IMR-90 (cell line): ENCODE measurements around the gene RTBDN. TPM values are rescaled to one million over a fixed set of nuclear protein-coding genes. Genes with fewer than 3 reads are reported as not detected.

Experiments
- ATAC-seq: fragments of 200-7000 bp; cut with Tn5 transposase; 2 replicates; pipeline ENCODE4 v1.9.1; 2020; ENCODE audit warnings: low read depth, mild to moderate bottlenecking, moderate library complexity
- BruUV-seq: library from RNA; stranded (reverse); fragments of 400-500 nt; replicated peaks from 2 replicates; lab custom pipeline; 2021; lab: Mats Ljungman, UMichigan
- CTCF ChIA-PET: fragments of 300-600 bp; formaldehyde crosslinking; extraction: SDS; loops from one replicate; lab custom pipeline; 2021; ENCODE audit warnings: antibody characterized with exemption; lab: Yijun Ruan, JAX
- POLR2A ChIA-PET: fragments of 300-600 bp; sonication (Branson Sonifier 250); formaldehyde crosslinking; loops from one replicate; lab custom pipeline; 2022; ENCODE audit warnings: antibody characterized with exemption; ENCODE audit not compliant: unreplicated experiment; lab: Charles Lee
- DNase-seq: peaks from one replicate; pipeline ENCODE4 v3.0.0; 2013
- H2AFZ ChIP-seq: replicated peaks from 2 replicates; pipeline ENCODE3; 2013; ENCODE audit warnings: low read length, mild to moderate bottlenecking; ENCODE audit not compliant: poor library complexity
- H2AK5ac ChIP-seq: 2 replicates; pipeline ENCODE4 v1.6.1; 2013; ENCODE audit warnings: low read depth, low read length, inconsistent platforms
- H2AK9ac ChIP-seq: replicated peaks from 2 replicates; pipeline ENCODE3; 2013; ENCODE audit warnings: mild to moderate bottlenecking, low read depth, low read length, moderate library complexity; ENCODE audit not compliant: poor library complexity
- H2BK120ac ChIP-seq: 2 replicates; pipeline ENCODE4 v1.6.1; 2013; ENCODE audit warnings: low read depth, low read length, inconsistent platforms
- H2BK15ac ChIP-seq: 3 replicates; pipeline ENCODE4 v1.6.1; 2013; ENCODE audit warnings: low read depth, low read length, inconsistent platforms
- H2BK20ac ChIP-seq: 2 replicates; pipeline ENCODE4 v1.6.1; 2013; ENCODE audit warnings: low read depth, mild to moderate bottlenecking, inconsistent platforms, low read length, moderate library complexity
- H2BK5ac ChIP-seq: 2 replicates; pipeline ENCODE4 v1.6.1; 2013; ENCODE audit warnings: mild to moderate bottlenecking, low read depth, low read length, inconsistent platforms; ENCODE audit not compliant: poor library complexity, severe bottlenecking
- H3K14ac ChIP-seq: replicated peaks from 2 replicates; pipeline ENCODE4 v1.6.1; 2013; ENCODE audit warnings: low read depth, low read length, inconsistent platforms
- H3K18ac ChIP-seq: 2 replicates; pipeline ENCODE4 v1.6.1; 2013; ENCODE audit warnings: low read depth, low read length, control low read depth
- H3K23ac ChIP-seq: 2 replicates; pipeline ENCODE4 v1.6.1; 2013; ENCODE audit warnings: low read depth, low read length, inconsistent platforms
- H3K27ac ChIP-seq: 2 replicates; pipeline ENCODE4 v1.5.1; 2013; ENCODE audit warnings: mild to moderate bottlenecking, control low read depth, low read length; ENCODE audit not compliant: insufficient read depth
- H3K27me3 ChIP-seq: 2 replicates; pipeline ENCODE4 v1.6.1; 2013; ENCODE audit warnings: low read length; ENCODE audit not compliant: control insufficient read depth, insufficient read depth
- H3K36me3 ChIP-seq: 2 replicates; pipeline ENCODE4 v1.6.1; 2013; ENCODE audit warnings: low read length, mixed read lengths; ENCODE audit not compliant: control insufficient read depth, insufficient read depth
- H3K4ac ChIP-seq: 2 replicates; pipeline ENCODE4 v1.6.1; 2013; ENCODE audit warnings: low read depth, low read length, inconsistent platforms
- H3K4me1 ChIP-seq: 2 replicates; pipeline ENCODE4 v1.6.1; 2013; ENCODE audit warnings: low read length, mixed read lengths; ENCODE audit not compliant: control insufficient read depth, insufficient read depth
- H3K4me2 ChIP-seq: 2 replicates; pipeline ENCODE4 v1.6.1; 2013; ENCODE audit warnings: low read depth, mild to moderate bottlenecking, control low read depth, low read length, moderate library complexity
- H3K4me3 ChIP-seq: 2 replicates; pipeline ENCODE4 v1.5.1; 2013; ENCODE audit warnings: low read depth, mild to moderate bottlenecking, control low read depth, low read length, moderate library complexity; ENCODE audit not compliant: insufficient read depth
- H3K56ac ChIP-seq: 2 replicates; pipeline ENCODE4 v1.6.1; 2013; ENCODE audit warnings: low read length, inconsistent platforms; ENCODE audit not compliant: insufficient read depth; ENCODE audit errors: extremely low read depth
- H3K79me1 ChIP-seq, 2 experiments: 2 replicates each; pipeline ENCODE4 v1.6.1; 2013; ENCODE audit warnings: low read length in 2 of 2, inconsistent platforms in 1 of 2, low read depth in 1 of 2
- H3K9ac ChIP-seq: 2 replicates; pipeline ENCODE4 v1.6.1; 2013; ENCODE audit warnings: low read depth, low read length, control low read depth
- H3K9me1 ChIP-seq: 2 replicates; pipeline ENCODE4 v1.6.1; 2013; ENCODE audit warnings: low read length, inconsistent platforms; ENCODE audit not compliant: insufficient read depth
- H3K9me3 ChIP-seq: 2 replicates; pipeline ENCODE4 v1.6.1; 2013; ENCODE audit warnings: low read length; ENCODE audit not compliant: control insufficient read depth, insufficient read depth
- H4K20me1 ChIP-seq: 2 replicates; pipeline ENCODE4 v1.6.1; 2013; ENCODE audit warnings: low read length, inconsistent platforms; ENCODE audit not compliant: insufficient read depth
- H4K5ac ChIP-seq: 2 replicates; pipeline ENCODE4 v1.6.1; 2013; ENCODE audit warnings: mild to moderate bottlenecking, low read depth, low read length, control low read depth
- H4K8ac ChIP-seq, 2 experiments: 2 replicates each; pipeline ENCODE4 v1.6.1; 2013; ENCODE audit warnings: low read depth in 2 of 2, low read length in 2 of 2, control low read depth in 1 of 2, inconsistent platforms in 1 of 2
- H4K91ac ChIP-seq: 2 replicates; pipeline ENCODE4 v1.6.1; 2013; ENCODE audit warnings: low read depth, low read length, inconsistent platforms; ENCODE audit not compliant: insufficient read depth
- CEBPB ChIP-seq: IDR thresholded peaks from 2 replicates; pipeline ENCODE4 v1.6.1; 2012; ENCODE audit warnings: low read depth, low read length, improper control_type of control experiment
- POLR2A ChIP-seq: IDR thresholded peaks from 2 replicates; pipeline ENCODE4 v1.6.1; 2012; ENCODE audit warnings: mild to moderate bottlenecking, low read depth, low read length
- WGBS, 2 experiments: methylation state at CpG; one replicate each; pipeline versions ENCODE4 v1.1.5 to v1.1.7; 2013; ENCODE audit warnings: missing lambda C conversion rate in 2 of 2; ENCODE audit not compliant: insufficient read length in 1 of 2; ENCODE audit errors: extremely low coverage in 2 of 2; 5-methylcytosine and 5-hydroxymethylcytosine counted together
- dilution Hi-C: fragments of 300-500 bp; cut with HindIII; formaldehyde crosslinking; loops from one replicate; pipeline ENCODE4 v1.14.3; 2018; ENCODE audit warnings: low sequenced_read_pairs; ENCODE audit not compliant: unreplicated experiment
- in situ Hi-C: fragments of 300-500 bp; cut with MboI; formaldehyde crosslinking; loops from 3 replicates; pipeline ENCODE4 v1.14.3; 2019; ENCODE audit warnings: low sequenced_read_pairs, inconsistent platforms, mixed read lengths
- intact Hi-C: fragments of 100-400 bp; cut with micrococcal nuclease; formaldehyde crosslinking; loops from 2 replicates; pipeline ENCODE4 v1.10.0; 2022
- polyA plus RNA-seq, 3 experiments: library from polyadenylated mRNA; depleted of rRNA; stranded (reverse); fragments of >200 nt; gene quantifications; 2 replicates each; pipeline ENCODE4 v1.2.3, GENCODE V29; 2012; ENCODE audit warnings: low replicate concordance in 1 of 3
- total RNA-seq: library from RNA; depleted of rRNA; stranded (reverse); fragments of >200 nt; gene quantifications from 2 replicates; pipeline ENCODE4 v1.2.3, GENCODE V29; 2012

RTBDN gene
- total and polyA plus RNA-seq, 2 of the 4 experiments (the other 2 are of a cell fraction), result 0.07 TPM; not detected in 1

- H3K18ac ChIP-seq, result no peak overlapping the region
- H3K27ac ChIP-seq, result no peak overlapping the region
- H3K14ac ChIP-seq, result no peak overlapping the region
- H2AK5ac ChIP-seq, result peak overlapping the region; percentile 49; the same call in 1 of the 2 replicates
- no peak overlapping the region for H2BK15ac ChIP-seq
- H2BK20ac ChIP-seq, result no peak overlapping the region
- no peaks in the 10 kb centered on the region; the same call in 1 of the 2 replicates for H3K9me1 ChIP-seq
- CTCF ChIA-PET, result interaction anchor here (1.0 to 4.1 kb wide), 4 partner anchors 17 to 53 kb away, joined by 5 to 30 read pairs (median 14); no protein-coding TSS in a partner anchor
- POLR2A ChIA-PET, result interaction anchor here (0.6 to 1.5 kb wide), 2 partner anchors 17 to 29 kb away, joined by 3 to 13 read pairs; no protein-coding TSS in a partner anchor
- H3K9me3 ChIP-seq, result no peaks in the 10 kb centered on the region
- H2BK5ac ChIP-seq, result no peak overlapping the region
- H4K8ac ChIP-seq, result no peak overlapping the region
- intact Hi-C loops (no loop called here), in situ Hi-C loops (loop anchor here (25.0 kb wide), 1 partner anchor 1042 kb away; no protein-coding TSS in a partner anchor), dilution Hi-C loops (no loop called here)
- H3K36me3 ChIP-seq, result peaks cover 7% of the 10 kb centered on the region
- no peaks in the 10 kb centered on the region for H3K27me3 ChIP-seq
- DNase-seq, result peak; percentile 29
- no peak overlapping the region for H4K5ac ChIP-seq
- H3K4me1 ChIP-seq, result peaks cover 8% of the 10 kb centered on the region
- peaks cover 0 to 32% of the 10 kb centered on the region in 2 experiments; a peak in 2 of 4 replicates for H3K79me1 ChIP-seq
- no peak overlapping the region for H3K4ac ChIP-seq
- no peak overlapping the region for H4K91ac ChIP-seq
- no peak overlapping the region for H3K4me3 ChIP-seq
- no peak overlapping the region for H2AK9ac ChIP-seq
- no peak overlapping the region for H3K56ac ChIP-seq
- ATAC-seq, result no peak
- BruUV-seq, result no TSS peak
- H3K4me2 ChIP-seq, result no peak overlapping the region
- H3K9ac ChIP-seq, result no peak overlapping the region
- no peak overlapping the region for H2AFZ ChIP-seq
- TF ChIP-seq CEBPB, result no peak
- TF ChIP-seq POLR2A, result peak; percentile 81
- no peak overlapping the region for H2BK120ac ChIP-seq
- WGBS, 2 experiments, result 77% methylated on average over 5 of the region's 9 CpGs; no CpG with 5 or more reads in 1 of the 2 experiments
- H4K20me1 ChIP-seq, result peaks cover 20% of the 10 kb centered on the region
- H3K23ac ChIP-seq, result no peak overlapping the region
These were observed 39.4 kb downstream of the RTBDN start for GRCh38 chr19:12794971-12795381.
